Effector CD4-positive, alpha-beta T cell (primary cell): ENCODE results near the gene DALRD3.

Experiments used
- DNase-seq: peaks from one replicate; pipeline ENCODE4 v3.0.0-alpha.2; 2020

Gene DALRD3

DNA sequence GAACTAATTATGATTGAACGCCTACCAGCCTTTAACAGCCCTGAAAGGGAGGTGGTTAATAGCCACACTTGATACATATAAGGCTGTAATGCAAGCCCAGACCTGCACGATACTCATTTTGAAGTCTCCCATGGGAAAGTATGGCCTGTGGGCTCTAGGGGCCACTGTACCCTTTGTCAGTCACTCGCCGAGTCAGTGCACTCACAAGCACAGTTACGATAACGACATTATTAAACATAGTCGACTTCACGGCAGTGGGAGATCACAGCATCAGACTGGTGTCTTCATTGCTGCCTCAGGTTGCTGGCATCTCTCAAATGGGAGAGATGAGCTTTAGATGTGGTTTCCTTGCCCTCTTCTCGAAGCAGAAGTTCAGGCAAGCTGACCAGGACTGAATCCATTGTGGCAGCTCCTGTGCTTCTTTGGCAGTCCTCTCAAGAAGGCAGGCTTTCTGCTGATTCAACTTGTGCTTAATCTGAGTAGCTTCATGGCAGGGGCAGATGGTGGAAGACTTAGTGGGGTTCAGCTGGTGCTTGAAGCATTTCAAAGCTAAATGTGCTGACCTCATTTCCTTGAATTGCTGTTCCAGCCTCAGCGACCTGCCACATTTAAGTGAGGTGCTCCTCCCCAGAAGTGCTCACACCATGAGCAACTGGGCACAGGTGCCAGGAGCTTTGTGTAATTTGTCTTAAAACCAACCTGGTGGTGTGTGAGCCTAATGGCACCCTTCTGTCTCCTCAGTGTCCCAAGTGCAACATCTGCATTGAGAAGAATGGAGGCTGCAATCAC, 44.1 kb downstream of the DALRD3 start:
- DNase-seq: no peak

DNA sequence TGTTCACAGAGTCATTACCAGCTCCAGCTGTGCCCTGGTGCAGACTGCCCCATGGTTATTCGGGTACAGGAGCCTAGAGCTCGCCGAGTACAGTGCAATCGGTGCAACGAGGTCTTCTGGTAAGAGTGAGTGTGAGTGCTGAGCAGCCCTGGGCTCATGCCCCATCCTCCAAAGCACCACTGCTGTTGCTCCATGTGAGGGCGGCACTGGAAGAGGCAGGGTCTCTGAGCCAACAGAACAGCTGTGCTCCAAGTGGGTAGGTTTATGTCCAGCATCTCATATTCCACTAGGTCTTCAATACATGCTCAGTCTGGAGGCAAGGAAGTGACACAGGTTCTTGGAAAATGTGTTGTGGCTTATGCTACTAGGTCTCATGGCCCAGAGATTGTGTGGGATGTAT, 47.8 kb downstream of the DALRD3 start:
- DNase-seq: no peak

DNA sequence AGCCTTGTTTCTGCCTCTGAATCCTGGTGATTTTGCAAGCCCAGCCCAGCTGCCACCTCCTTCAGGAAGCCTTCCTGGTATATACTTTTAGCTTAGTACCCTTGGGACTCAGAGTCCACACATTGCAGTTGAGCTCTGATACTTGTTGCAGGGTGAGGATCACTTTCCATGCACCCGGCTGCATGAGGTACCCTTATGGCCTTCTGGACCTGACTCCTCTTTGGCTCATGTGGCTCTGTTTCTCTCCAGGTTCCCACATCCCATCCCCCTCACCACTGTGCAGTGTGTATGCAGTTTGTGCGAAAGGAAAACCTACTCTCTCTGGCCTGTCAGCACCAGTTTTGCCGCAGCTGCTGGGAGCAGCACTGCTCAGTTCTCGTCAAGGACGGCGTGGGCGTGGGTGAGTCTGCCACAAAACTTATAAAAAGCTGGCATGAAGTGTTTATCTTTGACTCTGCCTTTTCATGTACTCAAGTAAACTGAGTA, 51.5 kb downstream of the DALRD3 start:
- no peak for DNase-seq

DNA sequence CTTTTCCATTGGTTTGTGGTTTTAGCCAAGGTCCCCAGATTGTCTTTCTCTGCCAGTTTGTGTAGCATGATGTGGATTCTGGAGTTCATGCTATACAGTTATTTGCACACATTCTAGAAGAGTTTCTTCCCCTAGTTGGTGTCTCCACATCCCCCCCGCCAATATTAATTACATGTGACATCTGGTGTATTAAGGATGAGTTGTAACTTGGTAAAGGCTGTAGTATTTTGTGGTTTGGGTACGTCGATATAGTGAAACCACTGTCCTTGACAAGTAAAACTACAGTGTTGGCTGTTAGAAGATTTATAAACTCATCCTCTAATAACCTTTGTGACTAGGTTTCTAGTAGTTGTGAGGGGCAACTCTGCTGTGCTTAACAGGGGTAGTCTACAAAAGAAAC, 52.0 kb downstream of the DALRD3 start:
- no peak for DNase-seq
